GM12878 (cell line): Measurements from ENCODE around the gene CASR. TPM values are rescaled to one million over a fixed set of nuclear protein-coding genes. Genes with fewer than 3 reads are reported as not detected.

Source experiments
- ATAC-seq: fragments of 200-7000 bp; cut with Tn5 transposase; 3 replicates; pipeline ENCODE4 v1.9.1; 2020; ENCODE audit warnings: mild to moderate bottlenecking, moderate library complexity
- BruUV-seq: library from RNA; stranded (reverse); fragments of 400-500 nt; replicated peaks from 2 replicates; lab custom pipeline; 2021; lab: Mats Ljungman, UMichigan
- CTCF ChIA-PET: fragments of 300-600 bp; sonication (Branson Sonifier 250); formaldehyde crosslinking; extraction: SDS; loops from one replicate; lab custom pipeline; 2021; ENCODE audit warnings: inconsistent platforms; lab: Yijun Ruan, JAX
- POLR2A ChIA-PET: fragments of 350-600 bp; formaldehyde crosslinking; extraction: SDS; loops from one replicate; lab custom pipeline; 2021; ENCODE audit warnings: inconsistent platforms; lab: Charles Lee
- RAD21 ChIA-PET: fragments of 300-600 bp; sonication (Branson Sonifier 250); formaldehyde crosslinking; loops from one replicate; lab custom pipeline; 2023; ENCODE audit warnings: antibody characterized with exemption; ENCODE audit not compliant: unreplicated experiment; lab: Charles Lee
- SMC1A ChIA-PET: fragments of 300-600 bp; sonication (Branson Sonifier 250); formaldehyde crosslinking; loops from one replicate; lab custom pipeline; 2023; ENCODE audit not compliant: unreplicated experiment, uncharacterized antibody; lab: Charles Lee
- DNase-seq: peaks from one replicate; pipeline ENCODE4 v3.0.0-alpha.2; 2011; ENCODE audit warnings: low read depth, low spot score
- FAIRE-seq: peaks from 3 replicates; lab custom pipeline; 2011; peaks lifted over from hg19 to GRCh38; lab: Jason Lieb, UNC
- H2AFZ ChIP-seq: 2 replicates; pipeline ENCODE4 v1.6.0; 2011; ENCODE audit warnings: low read depth, low read length, control low read depth; ENCODE audit not compliant: control insufficient read depth
- H3K27ac ChIP-seq: 2 replicates; pipeline ENCODE4 v1.5.1; 2011; ENCODE audit warnings: control low read depth; ENCODE audit not compliant: control insufficient read depth, insufficient read depth
- H3K27me3 ChIP-seq, 2 experiments: replicated peaks in 1 of 2; 2 replicates each; pipeline versions ENCODE4 v1.6.0 to v1.6.1; 2011; ENCODE audit warnings: low read length in 1 of 2; ENCODE audit not compliant: control insufficient read depth in 2 of 2, insufficient read depth in 2 of 2
- H3K36me3 ChIP-seq, 2 experiments: 2 replicates each; pipeline ENCODE4 v1.5.1; 2011; ENCODE audit warnings: low read length in 1 of 2; ENCODE audit not compliant: control insufficient read depth in 2 of 2, insufficient read depth in 2 of 2
- H3K4me1 ChIP-seq: 2 replicates; pipeline ENCODE4 v1.6.1; 2011; ENCODE audit warnings: mild to moderate bottlenecking, low read length, moderate library complexity, mixed read lengths; ENCODE audit not compliant: control insufficient read depth, insufficient read depth
- H3K4me2 ChIP-seq: 2 replicates; pipeline ENCODE4 v1.6.0; 2011; ENCODE audit warnings: control low read depth; ENCODE audit not compliant: control insufficient read depth, insufficient read depth
- H3K4me3 ChIP-seq: fragments of 200-600 bp; sonication (generic); 2 replicates; pipeline ENCODE4 v1.5.1; 2016
- H3K79me2 ChIP-seq: 2 replicates; pipeline ENCODE4 v1.6.0; 2011; ENCODE audit warnings: low read length; ENCODE audit not compliant: control insufficient read depth, insufficient read depth
- H3K9ac ChIP-seq: 2 replicates; pipeline ENCODE4 v1.8.0; 2011; ENCODE audit warnings: low read length, control low read depth, mixed read lengths; ENCODE audit not compliant: control insufficient read depth, insufficient read depth
- H3K9me3 ChIP-seq: replicated peaks from 3 replicates; pipeline ENCODE4 v1.5.1; 2011; ENCODE audit warnings: mild to moderate bottlenecking, low read length; ENCODE audit not compliant: control insufficient read depth, insufficient read depth
- H4K20me1 ChIP-seq: 2 replicates; pipeline ENCODE4 v1.6.0; 2011; ENCODE audit not compliant: control insufficient read depth, insufficient read depth
- CBX5 ChIP-seq: sonication (generic); IDR thresholded peaks from 2 replicates; pipeline ENCODE4 v1.6.1; 2016; ENCODE audit warnings: low read depth, moderate library complexity, mild to moderate bottlenecking, inconsistent platforms
- CTCF ChIP-seq, 3 experiments: IDR thresholded peaks in 2 of 3; conservative IDR thresholded peaks in 1 of 3; 2 replicates each; pipeline ENCODE4 v1.5.1; 2011; ENCODE audit warnings: low read depth in 3 of 3, low read length in 3 of 3, mild to moderate bottlenecking in 3 of 3, control low read depth in 2 of 3, moderate library complexity in 2 of 3, inconsistent platforms in 1 of 3, mixed read lengths in 1 of 3; ENCODE audit not compliant: control insufficient read depth in 2 of 3, insufficient read depth in 1 of 3; ENCODE audit errors: extremely low read depth in 1 of 3
- NFYA ChIP-seq: IDR thresholded peaks from 2 replicates; pipeline ENCODE4 v1.6.1; 2011; ENCODE audit warnings: low read depth, mild to moderate bottlenecking, low read length, improper control_type of control experiment, borderline replicate concordance
- RAD21 ChIP-seq: IDR thresholded peaks from 2 replicates; pipeline ENCODE4 v1.6.1; 2011; ENCODE audit warnings: mild to moderate bottlenecking, low read depth, low read length, moderate library complexity; ENCODE audit not compliant: insufficient read depth
- SMC3 ChIP-seq: IDR thresholded peaks from 2 replicates; pipeline ENCODE4 v1.6.1; 2011; ENCODE audit warnings: low read length, improper control_type of control experiment, borderline replicate concordance
- WGBS: methylation state at CpG from one replicate; pipeline ENCODE4 v1.1.6; 2016; ENCODE audit warnings: low lambda C conversion rate; ENCODE audit not compliant: insufficient replicate concordance, insufficient coverage; ENCODE audit errors: missing lambda C conversion rate; 5-methylcytosine and 5-hydroxymethylcytosine counted together
- in situ Hi-C: fragments of 300-500 bp; cut with MboI; formaldehyde crosslinking; loops from 9 replicates; pipeline ENCODE4 v1.14.3; 2018; ENCODE audit warnings: mixed read lengths
- intact Hi-C: fragments of 100-400 bp; cut with micrococcal nuclease; formaldehyde crosslinking; loops from one replicate; pipeline ENCODE4 v1.14.2; 2022; ENCODE audit not compliant: unreplicated experiment
- polyA plus RNA-seq, 11 experiments: library from polyadenylated mRNA; depleted of rRNA in 4 of 11; unstranded in 6 of 11; stranded (reverse) in 5 of 11; fragments of >200 nt; fragmentation: Nextera tagmentation in 4 of 11; fragmentation: Illumina TruSeq in 1 of 11; extraction: Ambion mirVana in 4 of 11; extraction: Trizol in 1 of 11; gene quantifications; 1 replicate in 1 of 11; 2 replicates in 10 of 11; pipeline versions ENCODE4 v1.2.1 to v1.2.3, GENCODE V29; 2011 to 2016; ENCODE audit warnings: inconsistent platforms in 2 of 11, missing spikeins in 2 of 11, low read depth in 1 of 11
- total RNA-seq, 4 experiments: library from RNA; depleted of rRNA in 3 of 4; stranded (reverse); fragments of >200 nt in 3 of 4; fragmentation: Illumina TruSeq in 1 of 4; extraction: Trizol in 1 of 4; gene quantifications; 2 replicates each; pipeline versions ENCODE4 v1.2.1 to v1.2.3, GENCODE V29; 2013 to 2021

CASR gene
- total and polyA plus RNA-seq, 10 of the 15 experiments (the other 5 are each of a cell fraction or from before 2014, with no cell fraction given): 0.04 to 0.37 (median 0.11) TPM

GRCh38 chr3:122299872-122300460 lies 116.5 kb downstream of the CASR start:
- Histone ChIP-seq H3K9ac (no peak overlapping the region), H4K20me1 (no peaks in the 10 kb centered on the region), H3K4me3 (no peak overlapping the region), H3K36me3 (no peaks in the 10 kb centered on the region), H3K27me3 (no peaks in the 10 kb centered on the region), H3K9me3 (peaks cover 4% of the 10 kb centered on the region), H3K4me2 (no peak overlapping the region), H3K27ac (peak overlapping the region; percentile 86), H3K79me2 (no peaks in the 10 kb centered on the region), H3K4me1 (peaks cover 53% of the 10 kb centered on the region)
- DNase-seq: no peak
- ChIA-PET CTCF (interaction anchor here (0.6 to 3.9 kb wide), 36 partner anchors 8 to 753 kb away, joined by 3 to 81 read pairs (median 4); partner anchors contain the start of genes FAM162A and POLQ), POLR2A (interaction anchor here (0.6 to 1.8 kb wide), 9 partner anchors 23 to 202 kb away, joined by 3 to 8 read pairs (median 3); no protein-coding TSS in a partner anchor), RAD21 (interaction anchor here (0.6 to 4.6 kb wide), 26 partner anchors 11 to 755 kb away, joined by 3 to 81 read pairs (median 5); partner anchors contain the start of genes CD86 and FAM162A), SMC1A (interaction anchor here (1.2 to 10.0 kb wide), 27 partner anchors 8 to 417 kb away, joined by 3 to 204 read pairs (median 5); partner anchors contain the start of gene FAM162A)
- no TSS peak for BruUV-seq
- intact Hi-C loops: loop anchor here (1.0 to 2.0 kb wide), 5 partner anchors 42 to 751 kb away; no protein-coding TSS in a partner anchor
- WGBS: 81% methylated on average over 12 of the region's 12 CpGs
- FAIRE-seq: no peak
- ATAC-seq: peak; percentile 23; the same call in 1 of the 3 replicates
- no peak for TF ChIP-seq NFYA
- peak; percentile 84 for TF ChIP-seq RAD21
- peak; percentile 52 to 59 (median 57) for TF ChIP-seq CTCF (IDR thresholded peaks at IDR 0.05 in 2 of 3, conservative IDR thresholded peaks at IDR 0.05 in 1 of 3; ENCODE audit: control insufficient read depth in 2 of 3, extremely low read depth in 1 of 3, insufficient read depth in 1 of 3, low read depth in 3 of 3, low read length in 3 of 3)
- 0 out of 2 replicates have a peak, but pooled peaks have one; percentile 34 for TF ChIP-seq CBX5
- peak; percentile 65 for TF ChIP-seq SMC3
- TF ChIP-seq, all 136 proteins: peak for 4
- no peak overlapping the region for H2AFZ ChIP-seq
- in situ Hi-C loops: loop anchor here (5.0 kb wide), 1 partner anchor 198 kb away; no protein-coding TSS in a partner anchor
